Measurements from ENCODE around the gene CAMK1D.

CAMK1D gene

DNA sequence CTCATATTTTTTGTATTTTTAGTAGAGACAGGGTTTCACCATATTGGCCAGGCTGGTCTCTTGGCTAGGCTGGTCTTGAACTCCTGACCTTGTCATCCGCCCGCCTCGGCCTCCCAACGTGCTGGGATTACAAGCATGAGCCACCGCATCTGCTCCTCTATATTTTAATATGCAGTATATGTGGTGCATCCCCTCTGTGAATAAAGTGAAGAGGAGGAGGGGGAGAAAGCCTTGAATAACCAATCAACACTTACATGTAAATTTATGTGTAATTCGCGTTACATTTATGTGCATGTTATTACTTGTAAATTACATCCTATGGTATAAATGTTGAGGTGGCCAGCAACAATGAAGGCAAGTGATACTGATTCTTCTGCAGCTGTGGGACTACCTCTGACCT is 342.2 kb downstream of the CAMK1D start (continued):
- TF ChIP-seq ISL1 (CRISPR knock-in tag; IDR thresholded peaks at IDR 0.05), result no peak
- TF ChIP-seq, protein P1, sequence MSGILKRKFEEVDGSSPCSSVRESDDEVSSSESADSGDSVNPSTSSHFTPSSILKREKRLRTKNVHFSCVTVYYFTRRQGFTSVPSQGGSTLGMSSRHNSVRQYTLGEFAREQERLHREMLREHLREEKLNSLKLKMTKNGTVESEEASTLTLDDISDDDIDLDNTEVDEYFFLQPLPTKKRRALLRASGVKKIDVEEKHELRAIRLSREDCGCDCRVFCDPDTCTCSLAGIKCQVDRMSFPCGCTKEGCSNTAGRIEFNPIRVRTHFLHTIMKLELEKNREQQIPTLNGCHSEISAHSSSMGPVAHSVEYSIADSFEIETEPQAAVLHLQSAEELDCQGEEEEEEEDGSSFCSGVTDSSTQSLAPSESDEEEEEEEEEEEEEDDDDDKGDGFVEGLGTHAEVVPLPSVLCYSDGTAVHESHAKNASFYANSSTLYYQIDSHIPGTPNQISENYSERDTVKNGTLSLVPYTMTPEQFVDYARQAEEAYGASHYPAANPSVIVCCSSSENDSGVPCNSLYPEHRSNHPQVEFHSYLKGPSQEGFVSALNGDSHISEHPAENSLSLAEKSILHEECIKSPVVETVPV (CRISPR knock-in tag; IDR thresholded peaks at IDR 0.05), result no peak
- no peak for TF ChIP-seq ZFP30 (CRISPR knock-in tag; IDR thresholded peaks at IDR 0.05)
- no peak for TF ChIP-seq PPARA (CRISPR knock-in tag; IDR thresholded peaks at IDR 0.05; ENCODE audit: borderline replicate concordance)

DNA sequence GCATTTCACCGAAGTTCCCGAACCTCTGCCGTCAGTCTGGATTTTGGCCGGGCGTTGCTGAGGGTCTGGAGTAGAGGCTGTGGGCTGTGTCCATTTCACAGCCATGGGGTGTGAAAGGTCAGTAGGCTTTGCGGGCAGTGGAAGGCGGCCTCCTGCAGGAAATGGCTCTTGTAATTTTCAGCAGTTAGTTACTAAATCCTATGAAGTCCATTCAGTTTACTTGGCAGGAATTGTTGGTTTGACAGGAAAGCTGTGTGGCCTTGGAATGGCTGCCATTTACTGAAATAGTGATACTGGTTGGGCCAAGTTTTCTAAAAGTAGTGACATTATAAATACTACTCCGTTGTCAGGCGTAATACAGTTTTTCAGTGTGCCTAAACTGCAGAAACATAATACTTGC is 348.4 kb downstream of the CAMK1D start:
- TF ChIP-seq, protein P2, sequence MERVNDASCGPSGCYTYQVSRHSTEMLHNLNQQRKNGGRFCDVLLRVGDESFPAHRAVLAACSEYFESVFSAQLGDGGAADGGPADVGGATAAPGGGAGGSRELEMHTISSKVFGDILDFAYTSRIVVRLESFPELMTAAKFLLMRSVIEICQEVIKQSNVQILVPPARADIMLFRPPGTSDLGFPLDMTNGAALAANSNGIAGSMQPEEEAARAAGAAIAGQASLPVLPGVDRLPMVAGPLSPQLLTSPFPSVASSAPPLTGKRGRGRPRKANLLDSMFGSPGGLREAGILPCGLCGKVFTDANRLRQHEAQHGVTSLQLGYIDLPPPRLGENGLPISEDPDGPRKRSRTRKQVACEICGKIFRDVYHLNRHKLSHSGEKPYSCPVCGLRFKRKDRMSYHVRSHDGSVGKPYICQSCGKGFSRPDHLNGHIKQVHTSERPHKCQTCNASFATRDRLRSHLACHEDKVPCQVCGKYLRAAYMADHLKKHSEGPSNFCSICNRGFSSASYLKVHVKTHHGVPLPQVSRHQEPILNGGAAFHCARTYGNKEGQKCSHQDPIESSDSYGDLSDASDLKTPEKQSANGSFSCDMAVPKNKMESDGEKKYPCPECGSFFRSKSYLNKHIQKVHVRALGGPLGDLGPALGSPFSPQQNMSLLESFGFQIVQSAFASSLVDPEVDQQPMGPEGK (CRISPR knock-in tag; IDR thresholded peaks at IDR 0.05; ENCODE audit: borderline replicate concordance), result no peak
- TF ChIP-seq, protein P3, sequence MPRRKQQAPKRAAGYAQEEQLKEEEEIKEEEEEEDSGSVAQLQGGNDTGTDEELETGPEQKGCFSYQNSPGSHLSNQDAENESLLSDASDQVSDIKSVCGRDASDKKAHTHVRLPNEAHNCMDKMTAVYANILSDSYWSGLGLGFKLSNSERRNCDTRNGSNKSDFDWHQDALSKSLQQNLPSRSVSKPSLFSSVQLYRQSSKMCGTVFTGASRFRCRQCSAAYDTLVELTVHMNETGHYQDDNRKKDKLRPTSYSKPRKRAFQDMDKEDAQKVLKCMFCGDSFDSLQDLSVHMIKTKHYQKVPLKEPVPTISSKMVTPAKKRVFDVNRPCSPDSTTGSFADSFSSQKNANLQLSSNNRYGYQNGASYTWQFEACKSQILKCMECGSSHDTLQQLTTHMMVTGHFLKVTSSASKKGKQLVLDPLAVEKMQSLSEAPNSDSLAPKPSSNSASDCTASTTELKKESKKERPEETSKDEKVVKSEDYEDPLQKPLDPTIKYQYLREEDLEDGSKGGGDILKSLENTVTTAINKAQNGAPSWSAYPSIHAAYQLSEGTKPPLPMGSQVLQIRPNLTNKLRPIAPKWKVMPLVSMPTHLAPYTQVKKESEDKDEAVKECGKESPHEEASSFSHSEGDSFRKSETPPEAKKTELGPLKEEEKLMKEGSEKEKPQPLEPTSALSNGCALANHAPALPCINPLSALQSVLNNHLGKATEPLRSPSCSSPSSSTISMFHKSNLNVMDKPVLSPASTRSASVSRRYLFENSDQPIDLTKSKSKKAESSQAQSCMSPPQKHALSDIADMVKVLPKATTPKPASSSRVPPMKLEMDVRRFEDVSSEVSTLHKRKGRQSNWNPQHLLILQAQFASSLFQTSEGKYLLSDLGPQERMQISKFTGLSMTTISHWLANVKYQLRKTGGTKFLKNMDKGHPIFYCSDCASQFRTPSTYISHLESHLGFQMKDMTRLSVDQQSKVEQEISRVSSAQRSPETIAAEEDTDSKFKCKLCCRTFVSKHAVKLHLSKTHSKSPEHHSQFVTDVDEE (CRISPR knock-in tag; IDR thresholded peaks at IDR 0.05), result no peak
- TF ChIP-seq ZNF70 (CRISPR knock-in tag; IDR thresholded peaks at IDR 0.05) (no peak), ARNTL (CRISPR knock-in tag; IDR thresholded peaks at IDR 0.05; ENCODE audit: borderline replicate concordance, low read depth) (no peak), PPARA (CRISPR knock-in tag; IDR thresholded peaks at IDR 0.05; ENCODE audit: borderline replicate concordance) (no peak), TCF4 (CRISPR knock-in tag; IDR thresholded peaks at IDR 0.05; ENCODE audit: borderline replicate concordance) (no peak), GLIS3 (CRISPR knock-in tag; IDR thresholded peaks at IDR 0.05) (no peak), ZNF8 (CRISPR knock-in tag; IDR thresholded peaks at IDR 0.05) (no peak), RARB (CRISPR knock-in tag; IDR thresholded peaks at IDR 0.05) (no peak), ZC3H10 (CRISPR knock-in tag; IDR thresholded peaks at IDR 0.05) (no peak), OSR1 (CRISPR knock-in tag; IDR thresholded peaks at IDR 0.05) (no peak), ZFP30 (CRISPR knock-in tag; IDR thresholded peaks at IDR 0.05) (no peak)
- ATAC-seq, result no peak

DNA sequence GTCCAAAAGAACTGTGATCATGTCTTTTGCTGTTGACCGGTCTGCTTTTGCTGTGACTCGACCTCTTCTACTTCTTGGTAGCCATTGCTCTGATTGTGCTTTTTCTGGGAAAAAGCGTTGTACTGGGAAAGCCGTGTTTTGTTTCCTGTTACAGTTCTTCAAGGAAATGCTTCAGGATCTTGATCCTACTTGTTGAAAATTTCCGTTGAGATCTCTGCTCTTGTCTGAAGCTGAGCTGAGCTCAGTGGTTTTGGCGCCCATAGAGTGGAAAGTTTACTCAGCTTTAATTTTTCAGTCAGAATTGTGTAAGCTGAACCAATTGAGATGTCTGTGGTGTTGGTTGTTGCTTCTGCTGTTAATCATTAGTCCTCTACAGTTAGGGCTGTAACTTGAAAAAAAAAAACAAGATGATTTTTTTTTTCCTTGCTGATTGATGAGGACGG is 349.9 kb downstream of the CAMK1D start:
- TF ChIP-seq, protein P4, sequence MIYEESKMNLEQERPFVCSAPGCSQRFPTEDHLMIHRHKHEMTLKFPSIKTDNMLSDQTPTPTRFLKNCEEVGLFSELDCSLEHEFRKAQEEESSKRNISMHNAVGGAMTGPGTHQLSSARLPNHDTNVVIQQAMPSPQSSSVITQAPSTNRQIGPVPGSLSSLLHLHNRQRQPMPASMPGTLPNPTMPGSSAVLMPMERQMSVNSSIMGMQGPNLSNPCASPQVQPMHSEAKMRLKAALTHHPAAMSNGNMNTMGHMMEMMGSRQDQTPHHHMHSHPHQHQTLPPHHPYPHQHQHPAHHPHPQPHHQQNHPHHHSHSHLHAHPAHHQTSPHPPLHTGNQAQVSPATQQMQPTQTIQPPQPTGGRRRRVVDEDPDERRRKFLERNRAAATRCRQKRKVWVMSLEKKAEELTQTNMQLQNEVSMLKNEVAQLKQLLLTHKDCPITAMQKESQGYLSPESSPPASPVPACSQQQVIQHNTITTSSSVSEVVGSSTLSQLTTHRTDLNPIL (CRISPR knock-in tag; IDR thresholded peaks at IDR 0.05; ENCODE audit: low read depth), result no peak
- no peak for TF ChIP-seq ZNF8 (CRISPR knock-in tag; IDR thresholded peaks at IDR 0.05)
- TF ChIP-seq CSDC2 (CRISPR knock-in tag; IDR thresholded peaks at IDR 0.05), result no peak
- TF ChIP-seq, protein P5, sequence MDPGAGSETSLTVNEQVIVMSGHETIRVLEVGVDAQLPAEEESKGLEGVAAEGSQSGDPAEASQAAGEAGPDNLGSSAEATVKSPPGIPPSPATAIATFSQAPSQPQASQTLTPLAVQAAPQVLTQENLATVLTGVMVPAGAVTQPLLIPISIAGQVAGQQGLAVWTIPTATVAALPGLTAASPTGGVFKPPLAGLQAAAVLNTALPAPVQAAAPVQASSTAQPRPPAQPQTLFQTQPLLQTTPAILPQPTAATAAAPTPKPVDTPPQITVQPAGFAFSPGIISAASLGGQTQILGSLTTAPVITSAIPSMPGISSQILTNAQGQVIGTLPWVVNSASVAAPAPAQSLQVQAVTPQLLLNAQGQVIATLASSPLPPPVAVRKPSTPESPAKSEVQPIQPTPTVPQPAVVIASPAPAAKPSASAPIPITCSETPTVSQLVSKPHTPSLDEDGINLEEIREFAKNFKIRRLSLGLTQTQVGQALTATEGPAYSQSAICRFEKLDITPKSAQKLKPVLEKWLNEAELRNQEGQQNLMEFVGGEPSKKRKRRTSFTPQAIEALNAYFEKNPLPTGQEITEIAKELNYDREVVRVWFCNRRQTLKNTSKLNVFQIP (CRISPR knock-in tag; IDR thresholded peaks at IDR 0.05; ENCODE audit: borderline replicate concordance, low read depth), result no peak
- no peak for TF ChIP-seq RARB (CRISPR knock-in tag; IDR thresholded peaks at IDR 0.05)
- TF ChIP-seq, protein P2 (CRISPR knock-in tag; IDR thresholded peaks at IDR 0.05; ENCODE audit: borderline replicate concordance), result no peak
- no peak for TF ChIP-seq ESRRG (CRISPR knock-in tag; IDR thresholded peaks at IDR 0.05)
- no peak for TF ChIP-seq ARNTL (CRISPR knock-in tag; IDR thresholded peaks at IDR 0.05; ENCODE audit: borderline replicate concordance, low read depth)
- TF ChIP-seq OSR1 (CRISPR knock-in tag; IDR thresholded peaks at IDR 0.05), result no peak
- no peak for TF ChIP-seq TOX (CRISPR knock-in tag; IDR thresholded peaks at IDR 0.05; ENCODE audit: borderline replicate concordance)

More for the DNA sequence above, 349.9 kb downstream of the CAMK1D start:
- ATAC-seq, result no peak

Data from SK-N-SH treated with all-trans-retinoic acid at 6 μM for 48 hours (cell line).